Vagina (tissue), 2 donors: ENCODE measurements around the gene PSORS1C1.

Source experiments
- CTCF ChIP-seq, 3 experiments: fragments of 450-650 bp in 2 of 3; fragments of 200-600 bp in 1 of 3; sonication (generic) in 1 of 3; IDR thresholded peaks; one replicate each; pipeline ENCODE4 v1.5.1; 2017 to 2019; ENCODE audit warnings: antibody characterized with exemption in 3 of 3, mild to moderate bottlenecking in 2 of 3, moderate library complexity in 2 of 3
- POLR2A ChIP-seq, 2 donors: fragments of 450-650 bp; IDR thresholded peaks; one replicate each; pipeline ENCODE4 v1.6.1; 2017; ENCODE audit warnings: antibody characterized with exemption in 2 of 2, mild to moderate bottlenecking in 2 of 2, moderate library complexity in 2 of 2
- POLR2AphosphoS5 ChIP-seq, 2 donors: sonication (generic); formaldehyde crosslinking; IDR thresholded peaks; one replicate each; pipeline ENCODE4 v1.9.0; 2017; ENCODE audit warnings: antibody characterized with exemption in 2 of 2, mild to moderate bottlenecking in 2 of 2, low read depth in 1 of 2; ENCODE audit not compliant: insufficient read depth in 1 of 2

- TF ChIP-seq POLR2A (IDR thresholded peaks at IDR 0.05) (no peak), CTCF (IDR thresholded peaks at IDR 0.05) (no peak), POLR2AphosphoS5 (IDR thresholded peaks at IDR 0.05; ENCODE audit: insufficient read depth in 1 of 2, low read depth in 1 of 2) (no peak)
Measured at GRCh38 chr6:31158863-31159855, 44.6 kb downstream of the PSORS1C1 start.
